Panc1 (cell line): Measurements from ENCODE around the gene SHOX. TPM values are rescaled to one million over a fixed set of nuclear protein-coding genes. Genes with fewer than 3 reads are reported as not detected.

Source experiments
- ATAC-seq: fragments of 200-7000 bp; cut with Tn5 transposase; 2 replicates; pipeline ENCODE4 v1.9.1; 2020; ENCODE audit warnings: mild to moderate bottlenecking, moderate library complexity
- BruUV-seq: library from RNA; stranded (reverse); fragments of 400-500 nt; replicated peaks from 2 replicates; lab custom pipeline; 2021; lab: Mats Ljungman, UMichigan
- CTCF ChIA-PET: fragments of 300-600 bp; sonication (Branson Sonifier 250); formaldehyde crosslinking; loops from one replicate; lab custom pipeline; 2022; ENCODE audit warnings: antibody characterized with exemption; lab: Charles Lee
- POLR2A ChIA-PET: fragments of 300-600 bp; sonication (Branson Sonifier 250); formaldehyde crosslinking; loops from one replicate; lab custom pipeline; 2022; ENCODE audit warnings: antibody characterized with exemption; lab: Charles Lee
- DNase-seq: peaks from one replicate; pipeline ENCODE4 v3.0.0-alpha.2; 2010; ENCODE audit warnings: low read depth, low spot score
- H3K27ac ChIP-seq: 2 replicates; pipeline ENCODE4 v1.5.1; 2011; ENCODE audit warnings: mild to moderate bottlenecking, low read length, inconsistent platforms
- H3K27me3 ChIP-seq: fragments of 200-500 bp; sonication (Bioruptor generic); 2 replicates; pipeline ENCODE4 v1.6.0; 2014; ENCODE audit warnings: low read length, inconsistent platforms; ENCODE audit not compliant: control insufficient read depth, insufficient read depth
- H3K36me3 ChIP-seq: fragments of 200-500 bp; sonication (Bioruptor generic); 2 replicates; pipeline ENCODE4 v1.5.1; 2014; ENCODE audit warnings: inconsistent platforms, mild to moderate bottlenecking, low read length, moderate library complexity; ENCODE audit not compliant: control insufficient read depth, insufficient read depth
- H3K4me1 ChIP-seq: 2 replicates; pipeline ENCODE4 v1.5.1; 2011; ENCODE audit warnings: inconsistent platforms, mild to moderate bottlenecking, low read length, moderate library complexity; ENCODE audit not compliant: control insufficient read depth, insufficient read depth
- H3K4me3 ChIP-seq, 2 experiments: 2 replicates each; pipeline ENCODE4 v1.5.1; 2011 to 2012; ENCODE audit warnings: low read depth in 2 of 2, low read length in 2 of 2, mild to moderate bottlenecking in 2 of 2, inconsistent platforms in 1 of 2, moderate library complexity in 1 of 2
- H3K9me3 ChIP-seq: fragments of 200-500 bp; sonication (Bioruptor generic); 2 replicates; pipeline ENCODE4 v1.5.1; 2014; ENCODE audit warnings: low read depth, mild to moderate bottlenecking, inconsistent platforms, low read length, moderate library complexity; ENCODE audit not compliant: control insufficient read depth, insufficient read depth
- POLR2AphosphoS5 ChIP-seq: IDR thresholded peaks from 2 replicates; pipeline ENCODE4 v1.6.1; 2012; ENCODE audit warnings: mild to moderate bottlenecking, low read depth, low read length, moderate library complexity
- SIN3A ChIP-seq: IDR thresholded peaks from 2 replicates; pipeline ENCODE4 v1.6.1; 2012; ENCODE audit warnings: low read depth, mild to moderate bottlenecking, low read length, moderate library complexity, borderline replicate concordance; ENCODE audit not compliant: insufficient read depth
- TCF7L2 ChIP-seq: IDR thresholded peaks from 2 replicates; pipeline ENCODE4 v1.6.1; 2011; ENCODE audit warnings: mild to moderate bottlenecking, low read depth, low read length, inconsistent platforms
- in situ Hi-C: cut with HindIII; loops from 2 replicates; pipeline ENCODE4 v1.10.0; 2016; ENCODE audit warnings: low sequenced_read_pairs, low pct_unique_long_range_greater_than_20kb
- intact Hi-C: fragments of 100-400 bp; cut with micrococcal nuclease; formaldehyde crosslinking; loops from one replicate; pipeline ENCODE4 v1.10.0; 2022; ENCODE audit not compliant: unreplicated experiment
- total RNA-seq: library from RNA; stranded (reverse); gene quantifications from one replicate; pipeline ENCODE4 v1.2.1, GENCODE V29; 2021; ENCODE audit not compliant: unreplicated experiment
- TF ChIP-seq, protein P1 (sequence below): fragments of 450-650 bp; IDR thresholded peaks from 2 replicates; pipeline ENCODE4 v1.5.1; 2017; ENCODE audit warnings: mild to moderate bottlenecking
- TF ChIP-seq, protein P2 (sequence below), 2 experiments: IDR thresholded peaks; 2 replicates each; pipeline ENCODE4 v1.6.1; 2011 to 2012; ENCODE audit warnings: low read depth in 2 of 2, control low read depth in 1 of 2, low read length in 1 of 2, mild to moderate bottlenecking in 1 of 2, moderate library complexity in 1 of 2; ENCODE audit not compliant: insufficient read depth in 1 of 2

SHOX gene
- total RNA-seq, 1 experiment from 2014 or later, result not detected

DNA sequence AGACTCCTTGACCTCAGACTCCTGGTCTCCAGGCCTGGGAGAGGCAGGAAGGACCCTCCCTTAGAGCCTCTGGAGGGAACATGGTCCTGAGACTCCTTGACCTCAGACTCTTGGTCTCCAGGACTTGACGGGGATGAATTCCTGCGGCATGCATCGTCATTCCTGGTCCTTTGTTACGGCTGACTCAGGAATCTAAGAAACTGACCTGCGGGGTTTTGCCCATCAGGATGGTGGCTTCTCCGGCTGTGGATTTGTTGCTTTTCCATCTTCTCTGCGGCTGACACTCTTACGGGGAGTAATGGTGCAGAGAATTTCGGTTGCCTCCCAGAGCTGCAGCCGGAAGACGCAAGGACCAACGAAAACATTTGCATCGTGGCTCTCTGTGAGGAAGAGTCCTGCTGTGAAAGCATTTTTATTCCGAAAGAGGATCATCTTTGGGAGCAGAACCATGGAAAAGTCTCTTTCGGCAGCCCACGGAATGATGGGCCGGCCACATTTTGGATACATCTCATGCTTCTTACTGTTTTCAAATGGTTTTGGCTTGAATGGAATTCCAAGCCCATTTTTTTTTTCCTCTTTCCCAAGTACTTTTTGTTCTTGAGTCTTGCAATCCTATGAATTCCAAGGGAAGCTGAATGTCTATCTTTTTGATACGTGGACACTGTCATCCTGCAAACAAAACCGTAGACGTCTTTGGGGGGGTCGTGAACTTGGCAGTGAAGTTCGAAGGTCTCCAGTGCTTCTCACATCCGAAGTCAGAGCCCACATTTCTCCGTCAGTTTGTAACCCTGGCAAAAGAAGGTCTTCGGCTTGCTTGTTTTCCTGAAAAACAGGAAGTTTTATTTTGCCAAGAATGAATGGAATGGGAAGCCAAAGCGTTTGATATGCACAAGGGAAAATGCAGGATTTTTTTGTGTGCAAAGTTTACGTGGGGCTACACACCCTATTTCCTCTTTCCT lies 36.5 kb downstream of the SHOX start:
- TF ChIP-seq, protein P1, sequence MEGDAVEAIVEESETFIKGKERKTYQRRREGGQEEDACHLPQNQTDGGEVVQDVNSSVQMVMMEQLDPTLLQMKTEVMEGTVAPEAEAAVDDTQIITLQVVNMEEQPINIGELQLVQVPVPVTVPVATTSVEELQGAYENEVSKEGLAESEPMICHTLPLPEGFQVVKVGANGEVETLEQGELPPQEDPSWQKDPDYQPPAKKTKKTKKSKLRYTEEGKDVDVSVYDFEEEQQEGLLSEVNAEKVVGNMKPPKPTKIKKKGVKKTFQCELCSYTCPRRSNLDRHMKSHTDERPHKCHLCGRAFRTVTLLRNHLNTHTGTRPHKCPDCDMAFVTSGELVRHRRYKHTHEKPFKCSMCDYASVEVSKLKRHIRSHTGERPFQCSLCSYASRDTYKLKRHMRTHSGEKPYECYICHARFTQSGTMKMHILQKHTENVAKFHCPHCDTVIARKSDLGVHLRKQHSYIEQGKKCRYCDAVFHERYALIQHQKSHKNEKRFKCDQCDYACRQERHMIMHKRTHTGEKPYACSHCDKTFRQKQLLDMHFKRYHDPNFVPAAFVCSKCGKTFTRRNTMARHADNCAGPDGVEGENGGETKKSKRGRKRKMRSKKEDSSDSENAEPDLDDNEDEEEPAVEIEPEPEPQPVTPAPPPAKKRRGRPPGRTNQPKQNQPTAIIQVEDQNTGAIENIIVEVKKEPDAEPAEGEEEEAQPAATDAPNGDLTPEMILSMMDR, result no peak
- TF ChIP-seq SIN3A (no peak), POLR2AphosphoS5 (no peak), TCF7L2 (no peak)
- TF ChIP-seq, protein P2, sequence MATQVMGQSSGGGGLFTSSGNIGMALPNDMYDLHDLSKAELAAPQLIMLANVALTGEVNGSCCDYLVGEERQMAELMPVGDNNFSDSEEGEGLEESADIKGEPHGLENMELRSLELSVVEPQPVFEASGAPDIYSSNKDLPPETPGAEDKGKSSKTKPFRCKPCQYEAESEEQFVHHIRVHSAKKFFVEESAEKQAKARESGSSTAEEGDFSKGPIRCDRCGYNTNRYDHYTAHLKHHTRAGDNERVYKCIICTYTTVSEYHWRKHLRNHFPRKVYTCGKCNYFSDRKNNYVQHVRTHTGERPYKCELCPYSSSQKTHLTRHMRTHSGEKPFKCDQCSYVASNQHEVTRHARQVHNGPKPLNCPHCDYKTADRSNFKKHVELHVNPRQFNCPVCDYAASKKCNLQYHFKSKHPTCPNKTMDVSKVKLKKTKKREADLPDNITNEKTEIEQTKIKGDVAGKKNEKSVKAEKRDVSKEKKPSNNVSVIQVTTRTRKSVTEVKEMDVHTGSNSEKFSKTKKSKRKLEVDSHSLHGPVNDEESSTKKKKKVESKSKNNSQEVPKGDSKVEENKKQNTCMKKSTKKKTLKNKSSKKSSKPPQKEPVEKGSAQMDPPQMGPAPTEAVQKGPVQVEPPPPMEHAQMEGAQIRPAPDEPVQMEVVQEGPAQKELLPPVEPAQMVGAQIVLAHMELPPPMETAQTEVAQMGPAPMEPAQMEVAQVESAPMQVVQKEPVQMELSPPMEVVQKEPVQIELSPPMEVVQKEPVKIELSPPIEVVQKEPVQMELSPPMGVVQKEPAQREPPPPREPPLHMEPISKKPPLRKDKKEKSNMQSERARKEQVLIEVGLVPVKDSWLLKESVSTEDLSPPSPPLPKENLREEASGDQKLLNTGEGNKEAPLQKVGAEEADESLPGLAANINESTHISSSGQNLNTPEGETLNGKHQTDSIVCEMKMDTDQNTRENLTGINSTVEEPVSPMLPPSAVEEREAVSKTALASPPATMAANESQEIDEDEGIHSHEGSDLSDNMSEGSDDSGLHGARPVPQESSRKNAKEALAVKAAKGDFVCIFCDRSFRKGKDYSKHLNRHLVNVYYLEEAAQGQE (IDR thresholded peaks at IDR 0.05; ENCODE audit: insufficient read depth in 1 of 2, low read depth in 2 of 2, low read length in 1 of 2), result no peak
- ChIA-PET CTCF (no interaction called here), POLR2A (no interaction called here)
- no TSS peak for BruUV-seq
- in situ Hi-C loops (no loop called here), intact Hi-C loops (no loop called here)
- ATAC-seq, result no peak
- Histone ChIP-seq H3K36me3 (no peaks in the 10 kb centered on the region), H3K9me3 (no peaks in the 10 kb centered on the region), H3K27ac (no peak overlapping the region), H3K4me3 (no peak overlapping the region), H3K4me1 (no peaks in the 10 kb centered on the region), H3K27me3 (no peaks in the 10 kb centered on the region)
- DNase-seq, result no peak

DNA sequence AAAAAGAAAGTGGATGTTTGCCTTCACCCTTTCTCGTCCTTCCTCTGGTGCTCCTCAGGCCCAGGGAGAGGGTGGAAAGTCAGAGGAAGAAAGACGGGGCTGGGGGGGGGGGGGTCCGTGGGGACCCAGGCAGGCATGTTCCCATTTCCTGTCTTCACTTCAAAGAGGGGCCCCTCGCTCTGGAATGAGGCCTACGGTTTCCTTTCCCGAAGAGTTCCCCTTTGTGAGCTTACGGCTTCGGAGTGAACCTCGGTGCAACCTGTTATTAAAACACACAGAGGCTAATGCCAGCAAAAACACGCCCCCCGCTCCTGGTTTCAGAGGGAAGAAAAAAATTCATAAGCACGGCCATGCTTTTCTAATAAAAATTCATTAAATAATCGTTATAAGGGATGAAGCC lies 40.1 kb downstream of the SHOX start:
- CTCF ChIA-PET, result no interaction called here

More for the DNA sequence above, 40.1 kb downstream of the SHOX start:
- Histone ChIP-seq H3K9me3 (no peaks in the 10 kb centered on the region), H3K4me1 (no peaks in the 10 kb centered on the region), H3K27me3 (no peaks in the 10 kb centered on the region), H3K4me3 (no peak overlapping the region), H3K27ac (no peak overlapping the region), H3K36me3 (no peaks in the 10 kb centered on the region)
- ATAC-seq, result no peak
- no peak for DNase-seq
- no TSS peak for BruUV-seq
- POLR2A ChIA-PET, result no interaction called here
- in situ Hi-C loops, result no loop called here
- intact Hi-C loops, result no loop called here
- no peak for TF ChIP-seq SIN3A
- TF ChIP-seq, protein P1, result no peak
- TF ChIP-seq TCF7L2, result no peak
- no peak for TF ChIP-seq POLR2AphosphoS5
